HG03060 (cell line): ENCODE measurements around the gene FZR1.
"Not testable (repeated sequence)": the region's sequence is repeated elsewhere in the genome, so short reads cannot be mapped to it uniquely, and the experiment has no call there.

Experiments
- ATAC-seq: cut with Tn5 transposase; IDR thresholded peaks from one replicate; pipeline ENCODE4 v1.9.1; 2021; ENCODE audit warnings: low read depth, moderate number of reproducible peaks; ENCODE audit not compliant: unreplicated experiment

Gene FZR1

GRCh38 chr19:3563709-3564524 is 57.8 kb downstream of the FZR1 start:
- no peak for ATAC-seq

GRCh38 chr19:3565139-3565538 is 59.0 kb downstream of the FZR1 start:
- no peak for ATAC-seq

- not testable (repeated sequence) for ATAC-seq
Observed at GRCh38 chr19:3570042-3570441, 63.9 kb downstream of the FZR1 start.

GRCh38 chr19:3570606-3571011 is 64.5 kb downstream of the FZR1 start:
- no peak for ATAC-seq

GRCh38 chr19:3572132-3572854 is 66.2 kb downstream of the FZR1 start:
- ATAC-seq, result peak; percentile 78

GRCh38 chr19:3572855-3573161 is 66.7 kb downstream of the FZR1 start, which contains the start of gene HMG20B:
Gene HMG20B (plus strand): TSS chr19:3572944. CDS start chr19:3573310, 366 bp downstream.
- no peak for ATAC-seq

- no peak for ATAC-seq
Observed at GRCh38 chr19:3573162-3573857, 67.2 kb downstream of the FZR1 start.

GRCh38 chr19:3573858-3574637 is 67.9 kb downstream of the FZR1 start:
- no peak for ATAC-seq

GRCh38 chr19:3575260-3575741 is 69.2 kb downstream of the FZR1 start:
- ATAC-seq, result no peak

GRCh38 chr19:3575949-3576673 is 70.0 kb downstream of the FZR1 start:
- ATAC-seq, result no peak

GRCh38 chr19:3576696-3577443 is 70.8 kb downstream of the FZR1 start:
- no peak for ATAC-seq

GRCh38 chr19:3577723-3578344 is 71.7 kb downstream of the FZR1 start:
- ATAC-seq, result no peak

GRCh38 chr19:3578390-3578789 is 72.3 kb downstream of the FZR1 start:
- no peak for ATAC-seq

GRCh38 chr19:3580156-3580934 is 74.2 kb downstream of the FZR1 start:
- no peak for ATAC-seq

- not testable (repeated sequence) for ATAC-seq
Observed at GRCh38 chr19:3581792-3582191, 75.7 kb downstream of the FZR1 start.

GRCh38 chr19:3584036-3584802 is 78.1 kb downstream of the FZR1 start:
- ATAC-seq, result not testable (repeated sequence)
